Left ventricle myocardium inferior (tissue), 1 donor: ENCODE data around the gene PHF19. TPM values are rescaled to one million over a fixed set of nuclear protein-coding genes. Genes with fewer than 3 reads are reported as not detected.

Source experiments
- DNase-seq: peaks from one replicate; pipeline ENCODE4 v3.0.0-alpha.2; 2020
- H3K27ac ChIP-seq: fragments of 200-600 bp; replicated peaks from 2 replicates; pipeline ENCODE4 v1.8.0; 2021
- H3K27me3 ChIP-seq: fragments of 200-600 bp; 2 replicates; pipeline ENCODE4 v1.8.0; 2021; ENCODE audit warnings: low read depth
- H3K36me3 ChIP-seq: fragments of 200-600 bp; 2 replicates; pipeline ENCODE4 v1.8.0; 2021
- H3K4me1 ChIP-seq: fragments of 200-600 bp; 2 replicates; pipeline ENCODE4 v1.8.0; 2021
- H3K4me3 ChIP-seq: fragments of 200-600 bp; 2 replicates; pipeline ENCODE4 v1.8.0; 2021; ENCODE audit warnings: mild to moderate bottlenecking, moderate library complexity
- H3K9me3 ChIP-seq: fragments of 200-600 bp; replicated peaks from 2 replicates; pipeline ENCODE4 v1.8.0; 2021
- CTCF ChIP-seq: fragments of 200-600 bp; IDR thresholded peaks from 2 replicates; pipeline ENCODE4 v1.8.0; 2021; ENCODE audit warnings: antibody characterized with exemption, mild to moderate bottlenecking, borderline replicate concordance
- intact Hi-C: fragments of 100-400 bp; cut with micrococcal nuclease; formaldehyde crosslinking; loops from one replicate; pipeline ENCODE4 v1.11.0; 2022
- total RNA-seq: library from RNA; stranded (reverse); fragmentation: NEBNext Ultra II Directional; extraction: Animal tissue kit (Norgen Biotek cat#: 25700); gene quantifications from one replicate; pipeline ENCODE4 v1.2.1, GENCODE V29; 2021
- donor health status: DM: no; HTN: yes; CAD: no; lungs with severe emphysema.

Gene PHF19
- total RNA-seq, 1 donor from 2014 or later = 13.0 TPM

- Histone ChIP-seq H3K27me3 (no peaks in the 10 kb centered on the region), H3K27ac (no peak overlapping the region), H3K4me1 (peaks cover 35% of the 10 kb centered on the region), H3K9me3 (no peaks in the 10 kb centered on the region), H3K4me3 (no peak overlapping the region), H3K36me3 (peaks cover 17% of the 10 kb centered on the region)
- no peak for TF ChIP-seq CTCF
- intact Hi-C loops = no loop called here
- no peak for DNase-seq
Observed at GRCh38 chr9:120837921-120838320, 39.1 kb downstream of the PHF19 start.

GRCh38 chr9:120833325-120833724, 43.7 kb downstream of the PHF19 start:
- Histone ChIP-seq H3K36me3 (peaks cover 52% of the 10 kb centered on the region), H3K27me3 (no peaks in the 10 kb centered on the region)

GRCh38 chr9:120832807-120833206, 44.2 kb downstream of the PHF19 start:
- Histone ChIP-seq H3K36me3 (peaks cover 55% of the 10 kb centered on the region), H3K4me1 (no peaks in the 10 kb centered on the region), H3K27me3 (no peaks in the 10 kb centered on the region), H3K27ac (no peak overlapping the region), H3K4me3 (no peak overlapping the region), H3K9me3 (no peaks in the 10 kb centered on the region)
- intact Hi-C loops = no loop called here
- DNase-seq = no peak
- no peak for TF ChIP-seq CTCF

More at GRCh38 chr9:120833325-120833724, 43.7 kb downstream of the PHF19 start:
- no peak for DNase-seq
- Histone ChIP-seq H3K4me3 (no peak overlapping the region), H3K4me1 (no peaks in the 10 kb centered on the region), H3K27ac (no peak overlapping the region), H3K9me3 (no peaks in the 10 kb centered on the region)
- TF ChIP-seq CTCF = no peak
- intact Hi-C loops = no loop called here

GRCh38 chr9:120830865-120831264, 46.1 kb downstream of the PHF19 start:
- H3K9me3 ChIP-seq = peaks cover 5% of the 10 kb centered on the region
- H3K4me3 ChIP-seq = no peak overlapping the region
- TF ChIP-seq CTCF = no peak
- H3K27me3 ChIP-seq = no peaks in the 10 kb centered on the region
- no peak for DNase-seq
- intact Hi-C loops = no loop called here
- H3K4me1 ChIP-seq = no peaks in the 10 kb centered on the region
- H3K36me3 ChIP-seq = peaks cover 74% of the 10 kb centered on the region
- H3K27ac ChIP-seq = no peak overlapping the region

GRCh38 chr9:120830151-120830550, 46.8 kb downstream of the PHF19 start:
- Histone ChIP-seq H3K36me3 (peaks cover 75% of the 10 kb centered on the region), H3K27ac (no peak overlapping the region), H3K4me3 (no peak overlapping the region), H3K4me1 (no peaks in the 10 kb centered on the region), H3K9me3 (peaks cover 12% of the 10 kb centered on the region), H3K27me3 (no peaks in the 10 kb centered on the region)
- DNase-seq = no peak
- intact Hi-C loops = no loop called here
- no peak for TF ChIP-seq CTCF

- DNase-seq = no peak
- Histone ChIP-seq H3K4me1 (no peaks in the 10 kb centered on the region), H3K27ac (no peak overlapping the region), H3K9me3 (peaks cover 16% of the 10 kb centered on the region), H3K27me3 (no peaks in the 10 kb centered on the region), H3K4me3 (no peak overlapping the region), H3K36me3 (peaks cover 79% of the 10 kb centered on the region)
- TF ChIP-seq CTCF = no peak
- intact Hi-C loops = no loop called here
Observed at GRCh38 chr9:120829650-120830049, 47.3 kb downstream of the PHF19 start.
